Epidermal melanocyte (primary cell): ENCODE results near the gene GPC5.
"Not testable (repeated sequence)": the region's sequence is repeated elsewhere in the genome, so short reads cannot be mapped to it uniquely, and the experiment has no call there.

Experiments
- DNase-seq: peaks from one replicate; pipeline ENCODE4 v3.0.0; 2011; ENCODE audit warnings: low spot score; ENCODE audit not compliant: insufficient read length

The GPC5 gene

DNA sequence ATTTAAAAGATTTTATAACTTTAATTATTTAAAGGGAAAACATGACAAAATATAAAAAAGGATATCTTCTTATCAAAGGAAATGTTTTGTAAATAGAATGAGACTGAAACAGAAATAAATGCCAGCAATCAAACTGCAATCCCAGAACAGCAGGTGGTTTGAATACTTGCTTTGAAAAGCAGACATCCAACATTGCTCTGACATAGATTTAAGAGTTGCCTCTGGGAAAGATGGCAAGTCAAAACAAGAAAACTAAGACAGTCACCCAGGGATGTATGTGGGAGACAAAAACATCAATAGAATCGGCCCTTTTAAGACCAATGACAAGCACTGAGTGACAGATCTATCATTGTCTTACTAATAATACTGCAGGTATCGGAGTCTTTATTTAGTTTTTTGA lies 1038.5 kb downstream of the GPC5 start:
- DNase-seq = no peak

DNA sequence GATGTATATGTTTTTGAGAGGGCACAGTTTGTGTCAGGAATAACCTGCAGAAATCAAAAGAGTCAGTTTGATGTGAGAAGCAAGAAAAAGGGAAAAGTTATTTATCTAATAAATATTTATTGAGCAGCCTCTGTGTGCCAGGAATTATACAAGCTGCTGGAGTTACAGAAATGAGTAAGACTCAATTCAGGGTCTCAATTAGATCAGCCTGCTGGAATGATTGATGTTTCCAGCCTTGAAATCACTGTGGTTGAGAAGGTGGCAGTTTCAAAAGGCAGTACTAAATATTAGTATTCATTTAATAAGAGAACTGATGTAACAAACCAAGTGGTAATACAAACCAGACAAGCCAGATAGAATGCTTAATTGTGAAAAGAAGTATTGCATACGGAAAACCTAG lies 1045.8 kb downstream of the GPC5 start:
- no peak for DNase-seq

DNA sequence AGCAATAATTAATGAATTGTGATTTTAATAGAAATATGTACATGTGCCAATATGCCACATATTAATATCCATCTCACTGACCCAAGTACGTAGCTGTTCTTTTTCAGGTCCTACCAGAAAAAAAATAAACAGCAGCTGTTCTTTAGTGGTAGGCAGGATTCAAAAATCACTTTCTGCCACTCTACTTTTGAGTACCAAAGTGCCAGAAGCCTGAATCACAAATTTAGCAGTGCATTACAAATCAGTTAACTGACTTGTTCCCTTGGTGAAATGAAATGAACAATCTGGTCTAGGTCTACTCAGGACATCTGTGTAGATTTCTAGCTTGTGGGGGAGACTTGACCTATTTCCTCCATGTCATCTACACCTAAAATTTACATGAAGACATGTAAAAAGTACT lies 1052.6 kb downstream of the GPC5 start:
- no peak for DNase-seq

DNA sequence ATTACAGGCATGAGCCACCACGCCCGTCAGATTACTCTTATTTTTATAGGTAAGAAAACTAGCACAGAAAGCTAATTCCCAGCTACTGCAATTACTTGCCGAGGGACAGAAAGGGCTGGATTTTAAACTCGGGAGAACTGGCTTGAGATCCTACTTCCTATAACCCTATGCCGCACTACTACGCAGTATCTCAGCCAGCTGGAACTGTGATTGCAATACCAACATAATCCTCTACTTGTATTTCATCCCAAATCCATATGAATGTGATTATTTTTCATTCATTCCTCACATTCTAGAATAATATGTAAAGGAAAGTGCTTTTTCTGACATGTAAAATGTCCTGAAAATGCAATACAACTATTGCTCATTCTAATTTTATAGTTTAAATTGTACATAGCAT lies 1054.4 kb downstream of the GPC5 start:
- no peak for DNase-seq

DNA sequence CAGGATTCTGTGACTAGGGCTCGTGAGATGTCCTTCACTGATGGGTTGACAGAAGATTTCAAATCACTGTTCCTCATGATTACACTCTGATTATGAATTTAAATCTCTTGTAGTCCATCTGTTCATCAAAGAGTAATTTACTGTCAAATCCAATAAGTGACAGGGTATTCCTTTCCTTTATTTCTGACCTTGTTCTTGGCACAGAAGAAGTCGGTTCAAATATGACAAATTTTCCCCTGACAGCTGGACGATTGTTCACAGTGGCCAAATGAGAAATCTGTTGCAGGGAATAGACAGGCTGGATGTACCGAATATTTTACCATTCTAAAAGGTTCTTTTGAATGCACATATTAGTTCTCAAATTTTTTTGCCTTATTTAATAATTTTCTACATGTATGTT lies 1060.9 kb downstream of the GPC5 start:
- DNase-seq = no peak

DNA sequence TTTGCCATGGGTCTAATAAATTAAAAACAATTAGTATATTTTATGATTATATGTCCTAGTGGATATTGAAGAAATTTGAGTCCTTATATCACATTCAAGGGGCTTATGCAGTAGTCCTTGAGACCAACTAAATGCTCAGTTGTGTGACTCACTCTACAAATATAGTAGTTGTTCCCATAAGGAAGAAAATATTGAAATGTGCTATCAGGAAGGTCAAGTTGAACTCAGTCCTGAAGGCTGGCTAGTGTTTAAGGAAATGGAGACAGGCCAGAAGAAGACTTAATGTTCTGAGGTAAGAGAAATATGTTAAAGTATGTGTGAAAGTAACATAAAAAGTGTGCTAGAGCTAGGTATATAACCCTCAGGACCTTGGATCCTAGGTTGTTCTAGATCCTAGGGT lies 1062.1 kb downstream of the GPC5 start:
- no peak for DNase-seq

DNA sequence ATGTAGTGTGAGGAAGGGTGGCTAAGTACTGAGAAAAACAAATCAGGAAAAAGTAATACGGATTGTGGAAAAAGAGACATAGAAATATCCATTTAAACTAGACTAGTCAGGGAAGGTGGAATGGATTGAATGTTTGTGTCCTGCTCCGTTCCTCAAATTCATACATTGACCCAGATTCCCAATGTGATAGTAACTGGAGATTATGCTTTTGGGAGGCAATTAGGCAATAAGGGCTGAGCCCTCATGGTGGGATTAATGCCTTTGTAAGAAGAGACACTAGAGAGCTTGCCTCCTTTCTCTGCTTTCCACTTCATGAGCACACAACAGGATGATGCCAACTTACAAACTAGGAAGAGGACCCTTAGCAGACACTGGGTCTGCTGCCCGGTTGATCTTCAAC lies 1063.0 kb downstream of the GPC5 start:
- no peak for DNase-seq

DNA sequence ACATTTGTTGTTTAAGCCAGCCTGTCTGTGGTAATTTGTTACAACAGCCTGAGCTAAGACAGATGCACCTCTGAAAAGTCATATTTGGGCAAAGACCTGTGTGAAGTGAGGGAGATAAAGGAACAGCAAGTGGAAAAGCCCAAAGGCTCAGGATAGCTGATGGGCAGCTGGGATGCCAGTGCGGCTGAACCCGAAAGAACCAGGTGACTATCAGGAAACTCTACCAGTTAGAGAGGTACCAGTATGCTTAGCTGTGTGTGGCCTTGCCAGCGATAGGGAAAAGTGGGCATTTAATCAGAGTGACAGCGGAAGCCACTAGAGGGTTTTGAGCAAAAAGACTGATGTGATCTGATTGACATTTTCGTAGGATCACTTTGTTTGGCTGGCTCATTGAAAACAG lies 1063.4 kb downstream of the GPC5 start:
- no peak for DNase-seq

DNA sequence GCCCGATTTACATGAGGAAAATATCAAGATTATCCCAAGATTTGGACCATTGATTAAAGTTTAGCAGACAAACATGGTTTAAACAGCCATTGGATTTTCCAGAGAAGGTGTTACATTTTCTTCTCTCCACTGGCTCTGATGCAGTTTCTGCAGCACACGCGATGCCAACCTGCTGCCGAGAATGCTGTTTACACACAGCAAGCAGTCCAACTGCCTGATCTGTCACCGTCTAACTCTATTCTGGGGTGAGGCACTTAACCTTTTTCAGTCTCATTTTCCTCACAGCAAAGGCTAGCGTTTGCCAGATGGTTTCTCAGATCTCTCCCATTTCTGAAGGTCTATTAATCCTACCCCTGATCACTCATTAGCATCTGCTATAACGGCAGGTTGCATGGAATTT lies 1064.7 kb downstream of the GPC5 start:
- DNase-seq = no peak

DNA sequence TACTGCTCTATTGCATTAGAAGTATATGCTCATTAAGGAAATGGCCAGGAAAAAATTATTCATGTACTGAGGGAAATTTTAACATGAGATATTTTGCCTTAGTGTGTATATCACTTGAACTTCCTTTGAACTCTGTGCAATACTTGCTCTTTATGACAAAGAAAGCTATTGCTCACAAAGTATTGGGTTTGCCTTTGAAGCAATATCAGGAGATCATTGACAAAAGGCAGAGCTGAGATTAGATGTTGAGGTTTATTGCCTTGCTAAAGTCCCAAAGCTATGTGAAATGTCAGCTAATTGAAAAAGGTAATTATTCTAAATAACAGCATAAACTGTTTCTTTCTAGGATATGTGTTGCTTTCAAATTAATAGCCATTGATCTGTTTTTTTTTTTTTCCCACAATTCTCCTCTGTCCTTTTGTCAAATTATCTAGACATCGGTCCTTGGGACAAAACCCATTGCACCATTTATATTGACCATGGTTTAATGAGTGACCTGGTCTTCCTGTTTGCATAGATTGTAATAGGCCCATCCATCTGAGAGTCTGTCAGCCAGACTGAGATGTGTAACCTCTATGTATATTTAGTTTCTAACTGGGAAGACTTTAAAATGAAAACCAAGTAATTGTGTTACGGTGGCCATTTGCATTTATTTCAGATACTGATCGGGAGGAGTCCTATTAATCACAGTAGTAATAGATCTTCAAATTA lies 1075.5 kb downstream of the GPC5 start:
- no peak for DNase-seq

DNA sequence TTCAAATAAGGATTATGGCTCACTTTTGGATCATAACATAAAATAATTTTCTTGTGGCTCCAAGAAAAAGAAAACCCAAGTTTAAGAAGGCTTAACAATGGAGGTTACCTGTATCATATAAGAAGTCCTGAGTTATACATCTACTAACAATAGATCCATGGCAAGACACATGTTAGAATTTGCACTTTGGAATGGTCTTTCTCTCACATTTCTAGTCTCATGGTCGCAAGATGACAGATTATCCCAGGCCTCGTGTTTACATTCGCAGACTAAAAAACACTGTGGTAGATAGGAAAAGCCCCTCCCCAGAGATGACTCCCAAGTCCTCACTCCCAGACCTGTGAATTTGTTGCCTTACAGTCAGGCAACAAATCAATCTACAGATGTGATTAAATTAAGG lies 1082.0 kb downstream of the GPC5 start:
- DNase-seq = no peak

DNA sequence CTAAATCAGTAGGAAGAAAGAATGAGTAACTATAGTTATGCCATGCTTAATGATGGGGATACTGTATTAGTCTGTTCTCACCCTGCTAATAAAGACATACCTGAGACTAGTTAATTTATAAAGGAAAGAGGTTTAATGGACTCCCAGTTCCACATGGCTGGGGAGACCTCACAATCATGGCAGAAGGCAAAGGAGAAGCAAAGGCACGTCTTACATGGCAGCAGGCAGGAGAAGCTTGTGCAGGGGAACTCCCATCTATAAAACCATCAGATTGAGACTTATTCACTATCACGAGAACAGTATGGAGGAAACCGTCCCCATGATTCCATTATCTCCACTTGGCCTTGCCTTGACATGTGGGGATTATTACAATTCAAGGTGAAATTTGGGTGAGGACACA lies 1084.4 kb downstream of the GPC5 start:
- not testable (repeated sequence) for DNase-seq

DNA sequence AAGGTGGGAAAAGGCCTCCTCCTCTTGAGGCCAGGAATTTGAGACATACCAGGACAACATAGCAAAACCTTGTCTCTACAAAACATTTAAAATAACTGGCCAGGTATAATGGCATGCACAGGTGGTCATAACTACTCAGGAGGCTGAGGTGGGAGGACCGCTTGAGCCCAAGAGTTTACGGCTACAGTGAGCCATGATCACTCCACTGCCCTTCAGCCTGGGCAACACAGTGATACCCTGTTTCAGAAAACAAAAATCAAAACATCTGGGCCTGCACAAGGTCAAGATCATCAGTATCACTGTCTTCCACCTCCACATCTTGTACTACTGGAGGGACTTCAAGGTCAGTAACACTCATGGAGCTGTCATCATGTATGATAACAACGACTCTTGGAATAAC lies 1085.5 kb downstream of the GPC5 start:
- DNase-seq = no peak

DNA sequence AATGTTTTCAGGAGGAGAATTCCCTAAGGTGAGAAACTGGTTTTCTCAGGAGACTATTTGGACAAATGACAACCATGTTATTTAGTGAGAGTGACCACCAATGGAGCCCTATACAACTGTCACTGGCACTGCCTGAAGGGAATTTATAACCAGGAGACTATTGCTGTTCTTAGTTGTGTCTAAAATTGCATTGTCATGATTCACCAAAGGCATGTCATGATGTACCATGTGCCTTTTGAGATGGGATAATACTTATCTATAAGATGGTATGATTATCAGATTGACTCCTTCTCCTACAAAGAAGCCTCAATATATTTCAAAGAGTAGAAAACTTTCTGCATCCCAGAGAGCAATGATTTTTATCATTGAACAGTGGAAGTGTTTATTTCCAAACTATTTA lies 1088.8 kb downstream of the GPC5 start:
- DNase-seq = no peak

DNA sequence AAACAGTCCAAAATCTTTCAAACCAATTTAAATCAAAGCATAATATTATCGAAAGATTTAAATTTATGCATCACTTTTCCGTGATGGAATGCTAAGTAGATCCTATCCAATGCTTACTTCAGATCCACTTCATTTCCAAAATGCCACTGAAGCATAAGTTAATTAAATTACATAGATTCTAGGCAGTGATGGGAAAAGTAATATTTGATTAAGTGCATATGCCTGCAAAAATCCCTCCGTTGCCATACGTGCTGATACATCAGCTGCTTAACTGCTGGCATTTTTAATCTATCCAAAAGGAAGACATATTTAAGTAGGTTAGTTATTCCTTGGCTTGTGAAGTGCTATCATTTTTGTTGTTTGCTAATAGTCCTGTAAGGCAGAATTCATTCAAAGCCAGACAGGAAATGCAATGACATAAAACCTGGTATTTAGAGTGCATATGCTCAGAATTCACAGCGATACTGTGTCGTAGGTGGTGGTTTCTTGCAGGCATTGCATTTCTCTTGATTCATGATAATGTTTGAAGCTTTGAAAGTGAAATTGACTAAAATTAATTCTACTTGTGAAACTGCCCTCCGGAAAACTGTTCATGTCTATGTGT lies 1089.9 kb downstream of the GPC5 start:
- no peak for DNase-seq

DNA sequence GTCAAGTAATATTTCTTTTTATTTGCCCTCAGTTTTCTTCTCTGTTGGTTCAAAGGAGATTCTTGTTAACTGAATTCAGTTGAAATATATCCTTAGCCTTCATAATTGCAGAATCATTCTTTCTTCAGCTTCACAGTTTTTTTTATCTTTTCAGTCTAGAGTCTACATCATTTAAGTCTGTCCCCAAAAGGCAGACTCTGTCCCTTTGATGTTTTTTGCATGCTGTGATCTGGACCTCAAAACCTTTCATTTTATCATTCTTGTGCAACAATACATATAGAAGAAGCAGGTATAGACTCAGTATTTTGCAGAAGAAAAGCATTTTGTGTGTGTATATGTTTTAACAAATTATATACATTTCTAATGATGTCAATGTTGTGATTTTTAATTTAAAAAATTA lies 1093.4 kb downstream of the GPC5 start:
- DNase-seq = no peak

DNA sequence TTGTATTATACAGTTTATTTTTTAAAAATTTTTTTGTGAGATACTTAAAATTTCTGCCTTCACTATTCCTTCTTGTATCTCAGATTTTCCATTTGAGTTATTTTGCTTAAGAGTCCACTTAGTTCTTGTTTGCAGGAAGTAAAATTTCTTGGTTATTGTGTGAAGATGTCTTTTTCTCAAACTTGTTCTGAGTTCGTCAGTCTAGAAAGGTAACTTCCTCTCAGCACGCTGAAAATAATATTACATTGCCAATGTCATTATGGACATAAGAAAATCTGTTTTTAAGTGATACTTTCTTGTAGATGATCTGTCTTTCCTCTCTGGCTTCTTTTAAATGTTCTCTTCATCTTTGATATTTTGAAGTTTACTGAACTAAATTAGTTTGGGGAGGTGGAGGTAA lies 1096.5 kb downstream of the GPC5 start:
- DNase-seq = no peak

DNA sequence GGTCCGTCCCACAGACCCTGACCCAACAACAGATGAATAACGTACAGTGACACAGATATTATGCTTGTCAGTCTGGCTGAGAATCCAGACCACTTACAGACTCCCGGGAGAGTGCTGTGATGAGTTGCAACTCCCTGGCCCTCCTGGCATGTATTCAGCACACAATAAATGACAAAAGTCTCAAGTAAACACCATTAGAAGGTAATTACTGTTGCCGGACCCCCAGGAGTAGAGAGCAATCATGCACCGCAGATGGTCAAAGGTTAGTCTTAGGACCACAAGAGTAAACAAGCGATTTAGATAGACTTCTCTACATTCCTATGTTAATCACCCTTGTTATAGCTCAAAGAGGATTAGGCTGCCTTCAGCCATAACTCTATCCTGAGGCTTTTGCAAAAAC lies 1101.8 kb downstream of the GPC5 start:
- no peak for DNase-seq

DNA sequence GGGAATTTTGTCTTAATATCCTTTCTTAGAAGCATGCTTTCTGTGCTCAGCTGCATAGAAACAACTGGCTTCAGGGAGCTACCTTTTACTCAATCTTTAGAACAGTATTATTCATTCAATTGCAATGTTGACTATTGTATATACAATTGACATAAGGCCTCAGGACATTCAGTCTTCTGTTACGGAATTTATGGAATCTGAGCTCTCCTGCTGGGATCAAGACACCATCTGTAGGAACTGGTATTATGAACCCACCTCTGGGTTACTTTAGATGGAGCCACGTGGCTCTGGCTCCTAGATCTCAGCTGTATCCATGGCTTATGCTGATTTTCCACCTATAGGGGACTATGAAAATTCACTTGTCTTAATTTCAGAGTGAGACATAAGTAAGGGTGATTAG lies 1112.0 kb downstream of the GPC5 start:
- DNase-seq = no peak

DNA sequence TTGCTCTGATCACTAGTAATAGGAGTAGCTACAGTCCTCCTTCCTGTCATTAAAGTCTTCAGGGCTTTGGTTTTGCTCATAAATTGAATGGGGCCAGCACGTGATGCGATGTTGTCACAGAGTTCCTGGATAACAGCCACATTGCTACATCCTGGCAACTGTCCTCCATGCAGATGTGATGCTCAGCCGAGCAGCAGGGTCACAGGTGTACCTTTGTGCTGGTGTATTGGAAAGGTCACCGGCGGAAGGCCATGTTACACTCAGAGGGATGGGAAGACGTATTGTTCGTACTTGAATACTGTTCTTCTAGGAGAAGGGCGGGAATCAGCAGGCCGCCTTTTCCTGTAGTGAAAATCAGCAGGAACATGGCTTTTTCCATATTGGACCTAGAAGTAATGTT lies 1114.4 kb downstream of the GPC5 start:
- no peak for DNase-seq

DNA sequence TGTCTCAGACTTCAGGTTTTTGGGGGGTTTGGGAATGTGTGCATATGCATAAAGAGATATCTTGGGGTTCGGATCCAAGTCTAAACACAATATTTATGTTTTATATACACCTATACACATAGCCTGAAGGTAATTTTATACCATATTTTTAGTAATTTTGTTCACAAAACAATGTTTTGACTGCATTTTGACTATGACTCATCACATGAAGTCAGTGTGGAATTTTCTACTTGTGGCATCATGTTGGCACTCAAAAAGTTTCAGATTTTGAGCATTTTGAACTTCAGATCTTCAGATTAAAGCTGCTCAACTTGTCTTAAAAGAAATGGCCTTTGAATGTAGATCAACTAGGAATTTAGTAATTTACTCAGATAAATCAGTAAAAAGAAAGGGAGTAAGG lies 1115.3 kb downstream of the GPC5 start:
- DNase-seq = no peak

DNA sequence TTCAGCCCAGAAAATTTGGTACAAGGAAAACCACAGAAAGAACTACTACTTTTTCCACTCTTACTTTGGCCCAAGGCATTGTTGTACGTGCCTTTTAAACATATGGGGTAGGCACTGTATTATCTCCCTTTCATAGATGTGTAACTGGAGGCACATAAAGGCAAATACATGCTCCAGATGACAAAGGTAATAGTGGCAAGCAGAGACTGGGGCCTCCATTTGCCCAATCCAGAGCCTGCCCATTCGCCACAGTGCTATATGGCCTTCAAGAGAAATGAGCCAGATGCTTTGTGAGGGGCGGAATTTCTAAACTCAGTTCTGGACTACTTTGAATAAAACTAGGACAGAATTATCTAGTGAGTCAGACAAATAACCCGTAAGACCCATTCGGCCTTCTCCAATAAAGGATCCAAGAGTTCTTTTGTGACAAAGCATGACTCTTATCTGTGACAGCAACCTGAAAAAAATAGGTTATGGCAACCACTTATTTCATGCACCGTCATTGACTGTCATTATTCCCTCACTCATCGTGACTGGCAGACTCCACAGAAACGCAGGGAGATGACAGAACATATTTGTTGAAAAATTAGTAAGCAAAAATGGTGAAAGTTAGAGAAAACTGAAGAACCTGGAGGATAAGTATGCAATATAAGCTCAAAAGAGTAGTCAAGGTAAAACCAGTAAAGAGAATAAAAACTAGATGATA lies 1116.2 kb downstream of the GPC5 start:
- no peak for DNase-seq

DNA sequence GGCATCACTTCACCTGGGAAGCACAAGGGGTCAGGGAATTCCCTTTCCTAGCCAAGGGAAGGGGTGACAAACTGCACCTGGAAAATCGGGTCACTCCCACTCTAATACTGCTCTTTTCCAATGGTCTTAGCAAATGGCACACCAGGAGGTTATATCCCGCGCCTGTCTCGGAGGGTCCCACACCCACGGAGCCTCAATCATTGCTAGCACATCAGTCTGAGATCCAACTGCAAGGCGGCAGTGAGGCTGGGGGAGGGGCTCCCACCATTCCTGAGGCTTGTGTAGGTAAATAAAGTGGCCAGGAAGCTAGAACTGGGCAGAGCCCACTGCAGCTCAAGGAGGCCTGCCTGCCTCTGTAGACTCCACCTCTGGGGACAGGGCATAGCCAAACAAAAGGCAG lies 1118.5 kb downstream of the GPC5 start:
- not testable (repeated sequence) for DNase-seq
